Measurements from ENCODE around the gene ATG2B.

Gene ATG2B

GRCh38 chr14:96304956-96305355 is 58.2 kb downstream of the ATG2B start:
- no peak for DNase-seq

- no peak for DNase-seq
Measured at GRCh38 chr14:96303981-96304380, 59.2 kb downstream of the ATG2B start.

- DNase-seq = no peak
Measured at GRCh38 chr14:96299441-96299840, 63.7 kb downstream of the ATG2B start.

- DNase-seq = no peak
Measured at GRCh38 chr14:96297997-96298515, 65.1 kb downstream of the ATG2B start.

- DNase-seq = no peak
Measured at GRCh38 chr14:96297000-96297399, 66.1 kb downstream of the ATG2B start.

- DNase-seq = no peak
Measured at GRCh38 chr14:96294246-96294645, 68.9 kb downstream of the ATG2B start.

GRCh38 chr14:96287856-96288255 is 75.3 kb downstream of the ATG2B start:
- DNase-seq = no peak

- DNase-seq = no peak
Measured at GRCh38 chr14:96286251-96286650, 76.9 kb downstream of the ATG2B start.

GRCh38 chr14:96285667-96286066 is 77.5 kb downstream of the ATG2B start:
- DNase-seq = no peak

GRCh38 chr14:96284430-96284829 is 78.7 kb downstream of the ATG2B start:
- DNase-seq = no peak

- no peak for DNase-seq
Measured at GRCh38 chr14:96284008-96284407, 79.1 kb downstream of the ATG2B start.

- no peak for DNase-seq
Measured at GRCh38 chr14:96281486-96281885, 81.7 kb downstream of the ATG2B start.

GRCh38 chr14:96280104-96280503 is 83.0 kb downstream of the ATG2B start:
- DNase-seq = no peak

- DNase-seq = no peak
Measured at GRCh38 chr14:96279564-96279963, 83.6 kb downstream of the ATG2B start.

- no peak for DNase-seq
Measured at GRCh38 chr14:96277890-96278289, 85.3 kb downstream of the ATG2B start.

GRCh38 chr14:96275177-96276112 is 87.7 kb downstream of the ATG2B start:
- no peak for DNase-seq

GRCh38 chr14:96274543-96274942 is 88.6 kb downstream of the ATG2B start:
- DNase-seq = no peak

GRCh38 chr14:96274122-96274521 is 89.0 kb downstream of the ATG2B start:
- no peak for DNase-seq

GRCh38 chr14:96273629-96274028 is 89.5 kb downstream of the ATG2B start:
- DNase-seq = no peak

GRCh38 chr14:96272777-96273473 is 90.2 kb downstream of the ATG2B start:
- no peak for DNase-seq

GRCh38 chr14:96271421-96271762 is 91.7 kb downstream of the ATG2B start:
- DNase-seq = no peak

- DNase-seq = no peak
Measured at GRCh38 chr14:96270565-96271420, 92.3 kb downstream of the ATG2B start.

GRCh38 chr14:96269359-96269710 is 93.8 kb downstream of the ATG2B start:
- DNase-seq = no peak
